Activated CD4-positive, alpha-beta T cell treated with anti-CD3 and anti-CD28 coated beads for 36 hours (primary cell): ENCODE data around the gene IQCN. TPM values are rescaled to one million over a fixed set of nuclear protein-coding genes. Genes with fewer than 3 reads are reported as not detected.
A peak's percentile ranks its signal among the peaks of the same experiment; 100 is the strongest.

ENCODE experiments used
- ATAC-seq: fragments of 200-7000 bp; cut with Tn5 transposase; one replicate; pipeline ENCODE4 v1.10.0; 2021; ENCODE audit warnings: mild to moderate bottlenecking, moderate library complexity
- CTCF ChIA-PET: fragments of 350-600 bp; sonication (Branson Sonifier 250); formaldehyde crosslinking; loops from one replicate; lab custom pipeline; 2021; ENCODE audit warnings: antibody characterized with exemption; lab: Charles Lee
- POLR2A ChIA-PET: fragments of 350-600 bp; sonication (Branson Sonifier 250); formaldehyde crosslinking; loops from one replicate; lab custom pipeline; 2021; ENCODE audit warnings: antibody characterized with exemption, inconsistent platforms; lab: Charles Lee
- DNase-seq: peaks from one replicate; pipeline ENCODE4 v3.0.0-alpha.2; 2020
- H3K27ac Mint-ChIP-seq: one replicate; pipeline ENCODE4 v1.8.0; 2021; ENCODE audit warnings: mixed read lengths
- H3K27me3 Mint-ChIP-seq: one replicate; pipeline ENCODE4 v1.8.0; 2021; ENCODE audit warnings: mixed read lengths
- H3K36me3 Mint-ChIP-seq: one replicate; pipeline ENCODE4 v1.8.0; 2021; ENCODE audit warnings: low read depth, mixed read lengths
- H3K4me1 Mint-ChIP-seq: one replicate; pipeline ENCODE4 v1.8.0; 2021; ENCODE audit warnings: mixed read lengths
- H3K4me3 Mint-ChIP-seq: one replicate; pipeline ENCODE4 v1.8.0; 2021; ENCODE audit warnings: mild to moderate bottlenecking, moderate library complexity, mixed read lengths
- H3K9me3 Mint-ChIP-seq: one replicate; pipeline ENCODE4 v1.8.0; 2021; ENCODE audit warnings: low read depth, mixed read lengths
- intact Hi-C, 2 experiments: fragments of 100-400 bp; cut with DNase I in 1 of 2; cut with micrococcal nuclease in 1 of 2; formaldehyde crosslinking; loops; one replicate each; pipeline versions ENCODE4 v1.14.2 to v1.15.1; 2022 to 2024; cut with DNase I, micrococcal nuclease
- total RNA-seq, 2 experiments: library from RNA; stranded (reverse); gene quantifications; one replicate each; pipeline ENCODE4 v1.2.3, GENCODE V29; 2021

IQCN gene
- total RNA-seq, 2 experiments from 2014 or later, result 0.40 to 0.43 TPM

- no peak for DNase-seq
- POLR2A ChIA-PET, result interaction anchor here (1.3 to 10.5 kb wide), 2 partner anchors 27 to 28 kb away, joined by 5 to 284 read pairs; partner anchors contain the start of genes IQCN and JUND
- no peaks in the 10 kb centered on the region for H3K27me3 Mint-ChIP-seq
- peaks cover 50% of the 10 kb centered on the region for H3K4me1 Mint-ChIP-seq
- no peaks in the 10 kb centered on the region for H3K9me3 Mint-ChIP-seq
- CTCF ChIA-PET, result interaction anchor here (0.6 to 5.4 kb wide), 5 partner anchors 9 to 28 kb away, joined by 3 to 81 read pairs (median 4); partner anchors contain the start of genes JUND and LSM4
- H3K36me3 Mint-ChIP-seq, result peaks cover 39% of the 10 kb centered on the region
- intact Hi-C loops, result no loop called here
- no peak for ATAC-seq
- peak overlapping the region; percentile 84 for H3K4me3 Mint-ChIP-seq
- H3K27ac Mint-ChIP-seq, result peak overlapping the region; percentile 97
Observed at GRCh38 chr19:18306209-18306887, 32.1 kb upstream of the IQCN start.

- POLR2A ChIA-PET, result interaction anchor here (0.5 to 10.5 kb wide), 12 partner anchors 8 to 114 kb away, joined by 3 to 284 read pairs (median 6); partner anchors contain the start of genes IQCN, JUND, LSM4 and SSBP4
- Mint-ChIP-seq H3K36me3 (peaks cover 31% of the 10 kb centered on the region), H3K27ac (peak overlapping the region; percentile 97), H3K9me3 (no peaks in the 10 kb centered on the region), H3K27me3 (no peaks in the 10 kb centered on the region), H3K4me3 (peak overlapping the region; percentile 84), H3K4me1 (peaks cover 50% of the 10 kb centered on the region)
- ATAC-seq, result peak; percentile 81
- intact Hi-C loops, result loop anchor here (1.0 kb wide), 8 partner anchors 10 to 100 kb away; partner anchors contain the start of genes JUND (in 1 of the 2), LSM4 (in 1 of the 2) and RAB3A (in 1 of the 2)
- CTCF ChIA-PET, result interaction anchor here (0.6 to 5.4 kb wide), 9 partner anchors 13 to 305 kb away, joined by 3 to 81 read pairs (median 4); partner anchors contain the start of genes IQCN, JUND, LSM4 and SSBP4
- DNase-seq, result peak; percentile 93
Observed at GRCh38 chr19:18304458-18305310, 30.4 kb upstream of the IQCN start.

GRCh38 chr19:18304208-18304457, 29.9 kb upstream of the IQCN start:
- ChIA-PET CTCF (interaction anchor here (0.6 to 5.4 kb wide), 6 partner anchors 12 to 304 kb away, joined by 3 to 81 read pairs (median 8); partner anchors contain the start of genes JUND, LSM4 and SSBP4), POLR2A (interaction anchor here (0.6 to 10.5 kb wide), 8 partner anchors 10 to 92 kb away, joined by 3 to 284 read pairs (median 16); partner anchors contain the start of genes IQCN, JUND and LSM4)
- ATAC-seq, result peak; percentile 15
- Mint-ChIP-seq H3K9me3 (no peaks in the 10 kb centered on the region), H3K4me1 (peaks cover 56% of the 10 kb centered on the region), H3K4me3 (peak overlapping the region; percentile 84), H3K36me3 (peaks cover 31% of the 10 kb centered on the region), H3K27me3 (no peaks in the 10 kb centered on the region), H3K27ac (peak overlapping the region; percentile 97)
- intact Hi-C loops, result loop anchor here (1.0 kb wide), 8 partner anchors 10 to 100 kb away; partner anchors contain the start of genes JUND (in 1 of the 2), LSM4 (in 1 of the 2) and RAB3A (in 1 of the 2)
- peak; percentile 69 for DNase-seq

GRCh38 chr19:18301718-18302111, 27.5 kb upstream of the IQCN start:
- POLR2A ChIA-PET, result interaction anchor here (0.7 to 10.5 kb wide), 2 partner anchors 22 to 57 kb away, joined by 4 to 284 read pairs; partner anchors contain the start of genes IQCN and JUND

GRCh38 chr19:18300930-18301717, 26.9 kb upstream of the IQCN start:
- Mint-ChIP-seq H3K4me1 (peaks cover 54% of the 10 kb centered on the region), H3K36me3 (peaks cover 17% of the 10 kb centered on the region), H3K4me3 (no peak overlapping the region), H3K9me3 (no peaks in the 10 kb centered on the region), H3K27ac (peak overlapping the region; percentile 58), H3K27me3 (no peaks in the 10 kb centered on the region)
- no peak for ATAC-seq
- DNase-seq, result no peak
- POLR2A ChIA-PET, result interaction anchor here (10.5 kb wide), 1 partner anchor 21 kb away, joined by 284 read pairs; the partner anchor contains the start of genes IQCN and JUND
- intact Hi-C loops, result no loop called here
- CTCF ChIA-PET, result interaction anchor here (0.7 to 5.4 kb wide), 4 partner anchors 14 to 256 kb away, joined by 3 to 81 read pairs (median 4); partner anchors contain the start of gene JUND

More at GRCh38 chr19:18301718-18302111, 27.5 kb upstream of the IQCN start:
- Mint-ChIP-seq H3K27ac (peak overlapping the region; percentile 58), H3K4me3 (peak overlapping the region; percentile 9), H3K4me1 (peaks cover 60% of the 10 kb centered on the region), H3K36me3 (peaks cover 20% of the 10 kb centered on the region), H3K27me3 (no peaks in the 10 kb centered on the region), H3K9me3 (no peaks in the 10 kb centered on the region)
- ATAC-seq (no peak), DNase-seq (no peak)
- intact Hi-C loops, result no loop called here
- CTCF ChIA-PET, result interaction anchor here (0.9 to 5.4 kb wide), 5 partner anchors 14 to 38 kb away, joined by 3 to 81 read pairs (median 5); partner anchors contain the start of gene JUND

GRCh38 chr19:18299654-18300053, 25.4 kb upstream of the IQCN start:
- Mint-ChIP-seq H3K36me3 (peaks cover 9% of the 10 kb centered on the region), H3K4me1 (peaks cover 53% of the 10 kb centered on the region), H3K4me3 (no peak overlapping the region), H3K9me3 (no peaks in the 10 kb centered on the region), H3K27me3 (no peaks in the 10 kb centered on the region), H3K27ac (peak overlapping the region; percentile 67)
- ATAC-seq (no peak), DNase-seq (no peak)
- ChIA-PET POLR2A (interaction anchor here (10.5 kb wide), 1 partner anchor 20 kb away, joined by 284 read pairs; the partner anchor contains the start of genes IQCN and JUND), CTCF (interaction anchor here (0.6 to 1.1 kb wide), 3 partner anchors 20 to 48 kb away, joined by 3 to 5 read pairs (median 3); no protein-coding TSS in a partner anchor)
- intact Hi-C loops, result no loop called here

- Mint-ChIP-seq H3K4me3 (peak overlapping the region; percentile 40), H3K9me3 (no peaks in the 10 kb centered on the region), H3K27ac (peak overlapping the region; percentile 90), H3K27me3 (no peaks in the 10 kb centered on the region), H3K36me3 (peaks cover 6% of the 10 kb centered on the region), H3K4me1 (peaks cover 60% of the 10 kb centered on the region)
- ChIA-PET POLR2A (interaction anchor here (10.5 kb wide), 1 partner anchor 19 kb away, joined by 284 read pairs; the partner anchor contains the start of genes IQCN and JUND), CTCF (no interaction called here)
- DNase-seq (peak; percentile 64), ATAC-seq (peak; percentile 79)
- intact Hi-C loops, result no loop called here
Observed at GRCh38 chr19:18298601-18299000, 24.3 kb upstream of the IQCN start.

GRCh38 chr19:18297308-18297707, 23.1 kb upstream of the IQCN start:
- no peak for DNase-seq
- no peak for ATAC-seq
- no peak overlapping the region for H3K4me3 Mint-ChIP-seq
- H3K36me3 Mint-ChIP-seq, result peaks cover 6% of the 10 kb centered on the region
- intact Hi-C loops, result no loop called here
- H3K4me1 Mint-ChIP-seq, result peaks cover 64% of the 10 kb centered on the region
- no peaks in the 10 kb centered on the region for H3K9me3 Mint-ChIP-seq
- no peaks in the 10 kb centered on the region for H3K27me3 Mint-ChIP-seq
- no peak overlapping the region for H3K27ac Mint-ChIP-seq
- ChIA-PET CTCF (interaction anchor here (1.9 kb wide), 1 partner anchor 18 kb away, joined by 7 read pairs; no protein-coding TSS in a partner anchor), POLR2A (interaction anchor here (10.5 kb wide), 1 partner anchor 18 kb away, joined by 284 read pairs; the partner anchor contains the start of genes IQCN and JUND)

- Mint-ChIP-seq H3K9me3 (peaks cover 2% of the 10 kb centered on the region), H3K27ac (peak overlapping the region; percentile 99), H3K36me3 (peaks cover 8% of the 10 kb centered on the region), H3K27me3 (no peaks in the 10 kb centered on the region), H3K4me1 (peaks cover 66% of the 10 kb centered on the region), H3K4me3 (peak overlapping the region; percentile 87)
- ATAC-seq (no peak), DNase-seq (no peak)
- ChIA-PET CTCF (interaction anchor here (0.6 to 0.7 kb wide), 2 partner anchors 32 to 243 kb away, joined by 3 to 5 read pairs; no protein-coding TSS in a partner anchor), POLR2A (interaction anchor here (0.5 to 6.5 kb wide), 3 partner anchors 10 to 31 kb away, joined by 3 to 291 read pairs (median 3); partner anchors contain the start of gene JUND)
- intact Hi-C loops, result no loop called here
Observed at GRCh38 chr19:18295034-18295451, 20.8 kb upstream of the IQCN start.
